IPS DF 4.7 (cell line): ENCODE measurements around the gene MAML2.

Source experiments
- DNase-seq: peaks from one replicate; pipeline ENCODE4 v3.0.0-alpha.2; 2013; ENCODE audit warnings: low spot score; ENCODE audit errors: extremely low read depth

MAML2 gene

GRCh38 chr11:96016978-96017502 lies 326.0 kb downstream of the MAML2 start:
- DNase-seq, result no peak

GRCh38 chr11:96015906-96016565 lies 327.0 kb downstream of the MAML2 start:
- DNase-seq, result no peak

- DNase-seq, result no peak
Observed at GRCh38 chr11:96014217-96014616, 328.8 kb downstream of the MAML2 start.

DNA sequence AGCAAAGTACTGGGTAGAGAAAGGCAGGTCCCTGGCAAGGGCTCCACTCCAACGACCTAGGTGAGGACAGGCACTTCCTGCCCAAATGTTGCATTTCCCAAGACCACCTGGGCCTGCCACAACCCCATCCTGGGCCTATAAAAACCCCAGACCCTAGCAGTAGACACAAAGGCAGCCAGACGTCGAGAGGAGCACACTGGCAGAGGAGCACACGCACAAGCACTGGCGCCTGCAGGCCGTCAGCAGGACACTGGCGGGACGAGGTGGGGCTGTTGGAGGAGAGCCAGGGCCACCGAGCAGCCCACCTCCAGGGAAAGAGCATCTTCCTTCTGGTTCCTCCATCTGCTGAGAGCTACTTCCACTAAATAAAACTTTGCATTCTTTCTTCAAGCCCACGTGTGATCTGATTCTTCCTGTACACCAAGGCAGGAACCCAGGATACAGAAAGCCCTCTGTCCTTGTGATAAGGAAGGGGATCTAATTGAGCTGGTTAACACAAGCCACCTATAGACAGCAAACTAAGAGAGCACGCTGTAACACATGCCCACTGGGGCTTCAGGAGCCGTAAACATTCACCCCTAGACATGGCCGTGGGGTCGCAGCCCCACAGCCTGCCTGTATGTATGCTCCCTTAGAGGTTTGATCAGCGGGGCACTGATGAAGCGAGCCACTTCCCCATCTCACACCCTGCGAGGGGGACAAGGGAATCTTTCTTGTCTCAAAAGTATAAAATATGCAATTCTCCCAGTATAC lies 329.4 kb downstream of the MAML2 start:
- no peak for DNase-seq

DNA sequence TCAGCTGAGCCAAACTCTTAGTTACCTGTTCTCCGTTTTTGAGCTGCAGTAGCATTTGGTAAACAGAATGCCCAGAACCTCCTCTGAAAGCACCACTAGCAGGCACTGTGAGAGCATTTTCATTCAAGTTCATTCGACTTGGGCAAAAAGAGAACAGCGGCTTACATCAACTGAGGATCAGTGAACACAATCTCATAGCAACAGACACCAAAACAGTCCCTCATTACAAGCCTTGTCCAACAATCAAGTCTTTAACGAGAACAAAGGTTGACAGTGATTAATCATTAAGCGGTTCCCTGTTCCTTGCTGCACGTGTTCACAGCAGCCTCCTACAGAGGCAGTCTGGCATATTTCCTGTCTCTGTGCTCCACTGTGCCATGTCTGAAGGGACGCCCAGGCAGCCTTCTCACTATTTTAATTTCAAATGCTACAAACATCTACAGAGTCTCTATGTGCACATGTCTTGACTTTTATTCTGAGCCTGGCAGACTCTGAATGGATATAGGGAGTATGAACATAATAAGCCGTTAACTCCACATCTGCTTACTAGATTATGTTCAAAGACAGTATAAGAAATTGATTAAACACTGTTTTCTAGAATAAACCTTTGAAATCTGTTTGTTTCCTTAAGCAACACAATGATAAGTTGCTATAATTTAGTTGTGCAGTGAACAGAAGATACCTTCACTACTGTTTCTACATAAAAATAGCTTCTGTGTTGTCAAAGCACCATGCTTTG lies 330.7 kb downstream of the MAML2 start:
- no peak for DNase-seq

DNA sequence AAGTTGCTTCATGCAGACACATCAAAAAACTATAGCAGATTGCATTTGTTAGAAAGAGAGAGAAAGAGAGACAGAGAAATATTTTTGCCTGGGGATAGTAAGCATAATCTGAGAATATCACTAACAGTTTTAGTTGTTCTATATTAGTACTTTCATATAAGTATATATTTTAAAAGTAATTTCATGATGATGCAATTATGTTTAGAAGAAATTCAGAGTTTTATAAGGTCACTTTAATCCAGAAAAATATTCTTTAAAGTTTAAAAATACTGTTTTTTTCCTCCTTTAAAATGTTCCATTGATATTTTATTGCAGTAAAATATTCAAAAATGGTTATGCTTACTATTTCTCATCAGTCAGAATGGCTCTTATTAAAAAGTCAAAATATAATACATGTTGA lies 332.3 kb downstream of the MAML2 start:
- DNase-seq, result no peak

DNA sequence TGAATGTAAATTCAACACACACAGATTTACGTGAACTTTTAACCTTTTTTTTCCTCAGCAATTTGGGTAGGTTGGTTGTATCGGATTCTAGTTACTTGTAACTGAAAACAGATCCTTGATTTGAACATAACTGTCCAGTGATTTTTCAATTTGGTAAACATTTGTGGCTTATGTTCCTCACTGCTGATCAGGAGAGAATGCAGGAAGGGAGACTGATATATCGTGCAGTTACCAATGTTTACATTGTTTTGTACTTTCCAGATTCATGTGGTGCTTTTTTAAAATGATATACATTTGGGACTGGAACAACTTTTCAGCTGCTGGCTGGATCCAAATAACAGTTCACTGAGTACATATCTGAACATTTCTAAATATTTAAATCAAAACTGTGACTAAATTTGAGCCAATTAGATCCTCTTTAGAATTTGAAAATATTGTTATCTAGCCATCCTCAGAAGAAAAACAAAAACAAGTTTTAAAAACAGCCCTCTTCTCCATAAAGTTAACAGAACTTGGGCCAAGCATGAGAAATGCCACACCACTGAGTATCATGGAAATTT lies 334.8 kb downstream of the MAML2 start:
- DNase-seq, result no peak

DNA sequence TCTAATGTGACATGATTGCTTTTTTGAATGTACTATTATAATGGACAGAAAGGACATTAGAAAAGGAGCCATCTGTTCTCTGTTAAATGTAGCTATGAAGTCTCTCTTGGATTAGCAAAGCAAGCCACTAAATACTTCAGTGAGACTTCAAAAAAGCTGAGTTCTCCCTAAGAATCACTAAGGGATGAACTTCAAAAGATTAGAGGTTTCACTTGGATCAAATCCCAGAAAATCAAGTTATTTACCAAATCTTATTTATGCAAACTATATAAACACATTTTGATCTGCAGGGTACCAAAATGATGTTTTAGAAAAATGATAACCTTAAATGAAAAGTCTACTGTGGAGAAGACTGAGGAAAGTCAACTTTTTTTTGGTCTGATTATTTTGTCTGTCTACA lies 337.0 kb downstream of the MAML2 start:
- no peak for DNase-seq

GRCh38 chr11:96004862-96005261 lies 338.1 kb downstream of the MAML2 start:
- DNase-seq, result no peak

- DNase-seq, result no peak
Observed at GRCh38 chr11:96002754-96003290, 340.2 kb downstream of the MAML2 start.

- DNase-seq, result no peak
Observed at GRCh38 chr11:96002339-96002738, 340.7 kb downstream of the MAML2 start.

GRCh38 chr11:96001037-96001436 lies 342.0 kb downstream of the MAML2 start:
- no peak for DNase-seq

GRCh38 chr11:95999711-96000406 lies 343.1 kb downstream of the MAML2 start:
- no peak for DNase-seq

DNA sequence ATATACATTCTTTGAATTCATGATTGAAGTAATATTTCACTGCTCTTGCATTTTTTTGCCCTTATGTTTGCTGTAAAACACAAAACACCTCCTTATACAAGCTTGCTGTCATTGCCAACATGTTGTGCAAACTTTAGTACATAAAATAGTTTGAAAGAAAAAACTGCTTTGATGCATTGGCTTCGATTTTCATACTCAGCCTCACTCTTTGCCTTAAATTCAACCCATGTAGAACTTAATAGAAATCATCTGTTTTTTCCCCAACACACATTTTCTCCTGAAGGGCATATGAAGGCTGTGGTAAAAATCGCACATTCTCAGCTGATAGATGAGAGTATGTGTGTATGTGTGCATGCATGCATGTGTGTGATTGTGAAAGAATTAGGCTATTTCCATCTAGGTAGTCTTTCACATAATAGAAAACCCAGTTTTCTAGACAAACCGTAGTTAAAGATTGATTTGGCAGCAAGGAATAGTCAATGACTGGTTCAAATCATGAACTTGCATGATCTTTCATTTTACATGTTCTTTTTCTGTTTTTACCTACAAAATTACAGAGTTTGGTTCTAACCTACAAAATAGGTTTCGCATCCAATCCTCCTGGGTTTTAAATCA lies 346.3 kb downstream of the MAML2 start:
- no peak for DNase-seq

- no peak for DNase-seq
Observed at GRCh38 chr11:95994329-95994728, 348.7 kb downstream of the MAML2 start.

- no peak for DNase-seq
Observed at GRCh38 chr11:95993438-95994298, 349.3 kb downstream of the MAML2 start.

DNA sequence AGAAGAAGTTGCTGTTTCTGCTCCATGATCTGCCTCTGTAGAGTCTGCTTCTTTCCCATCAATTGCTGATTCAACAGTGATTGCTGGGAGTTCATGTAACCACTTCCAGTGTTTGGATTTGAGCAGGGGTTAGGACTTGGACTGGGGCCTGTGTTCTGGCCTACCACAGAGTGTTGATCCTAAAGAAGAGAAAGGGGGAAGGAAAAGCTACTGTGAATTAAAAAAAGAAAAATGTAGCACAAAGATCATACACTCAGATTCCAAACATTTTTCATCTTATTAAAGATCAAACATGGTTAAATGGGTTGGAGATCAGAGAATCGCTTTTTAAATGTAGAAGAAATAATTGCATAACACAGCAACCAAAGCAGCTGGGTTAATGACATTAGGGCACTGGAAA lies 351.4 kb downstream of the MAML2 start:
- DNase-seq, result no peak

GRCh38 chr11:95991101-95991500 lies 351.9 kb downstream of the MAML2 start:
- DNase-seq, result no peak

DNA sequence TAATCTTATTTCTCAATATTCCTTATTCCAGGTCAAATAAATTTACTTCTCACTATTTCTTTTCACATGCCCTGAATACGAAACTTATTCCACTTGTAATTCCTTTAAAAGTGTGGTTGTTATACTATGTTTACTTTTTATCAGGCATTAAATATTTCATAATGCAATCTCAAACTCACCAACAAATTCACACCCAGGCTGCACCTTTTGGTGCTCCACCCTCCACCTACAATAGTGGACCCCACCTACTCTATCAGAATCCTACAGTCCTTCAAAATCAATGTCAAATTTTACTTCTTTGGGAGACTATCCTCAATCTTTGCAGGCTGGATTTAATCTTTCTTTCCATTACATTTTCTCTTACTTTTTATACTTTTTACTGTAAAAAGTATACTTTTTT lies 353.2 kb downstream of the MAML2 start:
- DNase-seq, result no peak
